Measurements from ENCODE around the gene IVNS1ABP. TPM values are rescaled to one million over a fixed set of nuclear protein-coding genes. Genes with fewer than 3 reads are reported as not detected.

Gene IVNS1ABP
- total and polyA plus RNA-seq, 9 of the 15 experiments (the other 6 are each of a cell fraction or from before 2014, with no cell fraction given) = 30.6 to 126 (median 77.7) TPM

- POLR2A ChIA-PET = interaction anchor here (0.6 to 1.5 kb wide), 4 partner anchors 10 to 456 kb away, joined by 3 to 9 read pairs (median 4); no protein-coding TSS in a partner anchor
- Histone ChIP-seq H3K9me3 (replicated peaks; ENCODE audit: control insufficient read depth, insufficient read depth, low read depth, low read length) (no peaks in the 10 kb centered on the region), H3K27ac (ENCODE audit: extremely low read depth, low read depth, low read length) (no peak overlapping the region), H3K4me1 (replicated peaks in 1 of 2; ENCODE audit: control insufficient read depth in 2 of 2, insufficient read depth in 2 of 2, low read length in 2 of 2) (no peaks in the 10 kb centered on the region; a peak in 2 of 5 replicates), H3K27me3 (ENCODE audit: control insufficient read depth in 2 of 2, insufficient read depth in 2 of 2, low read length in 2 of 2) (no peaks in the 10 kb centered on the region), H3K4me2 (ENCODE audit: insufficient read depth, low read length) (no peak overlapping the region; the same call in 1 of the 2 replicates), H3K4me3 (no peak overlapping the region), H3K79me2 (ENCODE audit: control insufficient read depth, insufficient read depth, low read length) (no peaks in the 10 kb centered on the region), H3K36me3 (ENCODE audit: control insufficient read depth, insufficient read depth, low read length) (no peaks in the 10 kb centered on the region), H2AFZ (ENCODE audit: low read depth, low read length) (no peak overlapping the region), H4K20me1 (replicated peaks; ENCODE audit: control insufficient read depth, insufficient read depth, low read length) (no peaks in the 10 kb centered on the region), H3K9me1 (ENCODE audit: control insufficient read depth, insufficient read depth, low read length) (no peaks in the 10 kb centered on the region), H3K9ac (ENCODE audit: insufficient read depth in 1 of 2, low read depth in 2 of 2, low read length in 2 of 2) (no peak overlapping the region)
- WGBS (ENCODE audit: insufficient coverage, low coverage, missing lambda C conversion rate) = 4% methylated on average over 4 of the region's 4 CpGs
- DNase-seq (ENCODE audit: extremely low read depth in 1 of 4, low spot score in 3 of 4) = peak in 2 of 4 experiments; percentile 44 to 64
- peak; percentile 92 for ATAC-seq
- no TSS peak for BruUV-seq (replicated peaks)
- intact Hi-C loops (cut with micrococcal nuclease) = no loop called here
- in situ Hi-C loops (cut with MboI) = no loop called here
- CTCF ChIA-PET (ENCODE audit: low intra/inter-chr PET ratio) = no interaction called here
- FAIRE-seq = peak; percentile 72
- TF ChIP-seq JUND (IDR thresholded peaks at IDR 0.05; ENCODE audit: borderline replicate concordance, low read depth, low read length) (peak; percentile 82), JUND (tag; IDR thresholded peaks at IDR 0.05; ENCODE audit: borderline replicate concordance, low read depth, low read length) (peak; percentile 78; the same call in 1 of the 3 replicates), RCOR1 (IDR thresholded peaks at IDR 0.05; ENCODE audit: borderline replicate concordance in 1 of 2, low read depth in 2 of 2, low read length in 2 of 2) (peak in 1 of 2 experiments; percentile 21; a peak in 1 of 4 replicates), TRIM28 (IDR thresholded peaks at IDR 0.05) (peak; percentile 76; the same call in 1 of the 2 replicates), SMARCA4 (IDR thresholded peaks at IDR 0.05) (peak; percentile 68), C11orf30 (IDR thresholded peaks at IDR 0.05; ENCODE audit: low read depth) (no peak), FOXJ3 (CRISPR knock-in tag; IDR thresholded peaks at IDR 0.05) (no peak), ZNF740 (CRISPR knock-in tag; IDR thresholded peaks at IDR 0.05) (no peak), ZNF740 (tag; IDR thresholded peaks at IDR 0.05) (no peak), RNF2 (IDR thresholded peaks at IDR 0.05) (no peak), GATA2 (CRISPR knock-in tag; IDR thresholded peaks at IDR 0.05) (peak; percentile 52; the same call in 1 of the 2 replicates), DMBX1 (CRISPR knock-in tag; IDR thresholded peaks at IDR 0.05; ENCODE audit: borderline replicate concordance) (no peak), CC2D1A (IDR thresholded peaks at IDR 0.05) (no peak), HCFC1 (IDR thresholded peaks at IDR 0.05; ENCODE audit: low read depth, low read length) (no peak), THRB (CRISPR knock-in tag; conservative IDR thresholded peaks at IDR 0.05) (no peak), EP300 (IDR thresholded peaks at IDR 0.05; ENCODE audit: low read length) (0 out of 2 replicates have a peak, but pooled peaks have one; percentile 15), MEIS2 (IDR thresholded peaks at IDR 0.05; ENCODE audit: partially characterized antibody) (peak; percentile 88), NR0B1 (IDR thresholded peaks at IDR 0.05; ENCODE audit: partially characterized antibody) (no peak), TBL1XR1 (IDR thresholded peaks at IDR 0.05; ENCODE audit: low read length in 2 of 2) (peak in 1 of 2 experiments; percentile 35; a peak in 1 of 4 replicates), ETS2 (tag; IDR thresholded peaks at IDR 0.05; ENCODE audit: borderline replicate concordance, poor library complexity, severe bottlenecking) (no peak), ATF7 (IDR thresholded peaks at IDR 0.05) (peak; percentile 72), TEAD4 (IDR thresholded peaks at IDR 0.05; ENCODE audit: low read length) (peak; percentile 14; the same call in 1 of the 2 replicates), TEAD4 (CRISPR knock-in tag; IDR thresholded peaks at IDR 0.05; ENCODE audit: borderline replicate concordance) (no peak)
Measured at GRCh38 chr1:185325413-185325812, 8.4 kb upstream of the IVNS1ABP start.
